Gastroesophageal sphincter (tissue), 4 donors: ENCODE measurements around the gene HACD2. TPM values are rescaled to one million over a fixed set of nuclear protein-coding genes. Genes with fewer than 3 reads are reported as not detected.
"Not testable (repeated sequence)": the region's sequence is repeated elsewhere in the genome, so short reads cannot be mapped to it uniquely, and the experiment has no call there.

Source experiments
- ATAC-seq: fragments of 150-250 bp; one replicate; pipeline ENCODE4 v1.9.1; 2016; ENCODE audit warnings: mild to moderate bottlenecking, moderate library complexity
- H3K27ac ChIP-seq, 4 donors: fragments of 200-600 bp; sonication (generic) in 3 of 4; 1 replicate in 3 of 4; 2 replicates in 1 of 4; pipeline ENCODE4 v1.5.1; 2016 to 2019
- H3K27me3 ChIP-seq: fragments of 200-600 bp; sonication (generic); one replicate; pipeline ENCODE4 v1.5.1; 2019
- H3K36me3 ChIP-seq, 2 donors: fragments of 200-600 bp; sonication (generic); one replicate each; pipeline ENCODE4 v1.5.1; 2019; ENCODE audit warnings: control low read depth in 1 of 2
- H3K4me1 ChIP-seq, 3 donors: fragments of 200-600 bp; sonication (generic); 1 replicate in 2 of 3; 2 replicates in 1 of 3; pipeline ENCODE4 v1.5.1; 2016 to 2019; ENCODE audit warnings: control low read depth in 2 of 3
- H3K4me3 ChIP-seq, 2 donors: fragments of 200-600 bp; sonication (generic); one replicate each; pipeline ENCODE4 v1.5.1; 2019; ENCODE audit warnings: mild to moderate bottlenecking in 1 of 2, moderate library complexity in 1 of 2
- H3K9me3 ChIP-seq, 3 donors: fragments of 200-600 bp; sonication (generic); one replicate each; pipeline ENCODE4 v1.5.1; 2017 to 2019; ENCODE audit warnings: control low read depth in 2 of 3
- CTCF ChIP-seq, 4 experiments: fragments of 200-600 bp in 2 of 4; fragments of 450-650 bp in 2 of 4; sonication (generic) in 1 of 4; IDR thresholded peaks; one replicate each; pipeline ENCODE4 v1.5.1; 2017 to 2019; ENCODE audit warnings: antibody characterized with exemption in 4 of 4, mild to moderate bottlenecking in 2 of 4, moderate library complexity in 2 of 4
- EP300 ChIP-seq: sonication (generic); formaldehyde crosslinking; IDR thresholded peaks from one replicate; pipeline ENCODE4 v1.6.1; 2017; ENCODE audit warnings: antibody characterized with exemption, mild to moderate bottlenecking
- POLR2A ChIP-seq, 2 donors: fragments of 450-650 bp; IDR thresholded peaks; one replicate each; pipeline ENCODE4 v1.6.1; 2017; ENCODE audit warnings: antibody characterized with exemption in 2 of 2, mild to moderate bottlenecking in 2 of 2, moderate library complexity in 1 of 2
- POLR2AphosphoS5 ChIP-seq: sonication (generic); formaldehyde crosslinking; IDR thresholded peaks from one replicate; pipeline ENCODE4 v1.6.1; 2017; ENCODE audit warnings: antibody characterized with exemption
- WGBS, 2 donors: methylation state at CpG; one replicate each; pipeline ENCODE4 v1.1.5; 2018; ENCODE audit warnings: low coverage in 1 of 2; 5-methylcytosine and 5-hydroxymethylcytosine counted together
- total RNA-seq, 4 donors: library from RNA; depleted of rRNA; stranded (reverse); fragments of >200 nt; gene quantifications; one replicate each; pipeline ENCODE4 v1.1.0, GENCODE V29; 2016

The HACD2 gene
- total RNA-seq, 4 donors from 2014 or later = 21.3 to 36.7 (median 28.1) TPM

- H3K4me3 ChIP-seq = no peak overlapping the region
- H3K27ac ChIP-seq = peak overlapping the region in 2 of 4 donors; percentile 31 to 43
- WGBS, 2 donors = 81 to 91% methylated on average over 4 to 5 of the region's 5 CpGs
- TF ChIP-seq CTCF (IDR thresholded peaks at IDR 0.05) = no peak
- TF ChIP-seq EP300 = no peak
- TF ChIP-seq POLR2AphosphoS5 = no peak
- no peak for TF ChIP-seq POLR2A (IDR thresholded peaks at IDR 0.05)
- H3K27me3 ChIP-seq = no peaks in the 10 kb centered on the region
- peaks cover 0 to 15% (median 6%) of the 10 kb centered on the region in 3 donors for H3K4me1 ChIP-seq
- peaks cover 0 to 4% of the 10 kb centered on the region in 2 donors for H3K36me3 ChIP-seq
- H3K9me3 ChIP-seq = no peaks in the 10 kb centered on the region
- ATAC-seq = no peak
These were observed 21.0 kb upstream of the HACD2 start for GRCh38 chr3:123605789-123606234.

- not testable (repeated sequence) for H3K27me3 ChIP-seq, H3K27ac ChIP-seq, H3K4me3 ChIP-seq, H3K36me3 ChIP-seq, ATAC-seq, H3K9me3 ChIP-seq
- H3K4me1 ChIP-seq = peaks cover 0 to 15% (median 6%) of the 10 kb centered on the region in 3 donors
- 0 to 100% methylated on average over 1 to 2 of the region's 2 CpGs for WGBS, 2 donors
These were observed 18.3 kb upstream of the HACD2 start for GRCh38 chr3:123603153-123603552.

DNA sequence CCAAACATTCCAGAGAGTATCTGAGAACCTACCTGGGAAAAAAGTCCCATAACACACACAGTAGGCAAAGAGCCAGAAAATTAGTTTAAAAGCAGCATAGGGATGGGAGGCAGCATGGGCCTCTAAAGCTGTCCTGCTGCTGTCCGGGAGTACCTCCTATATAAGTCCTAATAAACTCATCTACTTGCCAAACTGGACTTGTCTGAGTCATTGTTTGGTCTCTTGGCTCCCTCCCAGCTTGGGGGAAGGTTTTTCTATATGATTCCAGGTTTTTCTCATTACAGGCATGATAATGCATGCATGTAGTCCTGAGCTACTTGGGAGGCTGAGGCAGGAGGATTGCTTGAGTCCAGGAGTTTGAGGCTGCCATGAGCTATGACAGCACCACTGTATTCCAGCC lies 17.5 kb upstream of the HACD2 start:
- Histone ChIP-seq H3K9me3 (no peaks in the 10 kb centered on the region), H3K27ac (peak overlapping the region in 1 of 4 donors; percentile 20), H3K4me3 (no peak overlapping the region), H3K4me1 (peaks cover 0 to 15% (median 6%) of the 10 kb centered on the region in 3 donors), H3K36me3 (no peaks in the 10 kb centered on the region), H3K27me3 (no peaks in the 10 kb centered on the region)
- 0 to 63% methylated on average over 1 of the region's 1 CpG for WGBS, 2 donors
- no peak for ATAC-seq
- TF ChIP-seq CTCF (IDR thresholded peaks at IDR 0.05) = no peak
- TF ChIP-seq POLR2A (IDR thresholded peaks at IDR 0.05) = no peak
- TF ChIP-seq POLR2AphosphoS5 = no peak
- TF ChIP-seq EP300 = no peak

DNA sequence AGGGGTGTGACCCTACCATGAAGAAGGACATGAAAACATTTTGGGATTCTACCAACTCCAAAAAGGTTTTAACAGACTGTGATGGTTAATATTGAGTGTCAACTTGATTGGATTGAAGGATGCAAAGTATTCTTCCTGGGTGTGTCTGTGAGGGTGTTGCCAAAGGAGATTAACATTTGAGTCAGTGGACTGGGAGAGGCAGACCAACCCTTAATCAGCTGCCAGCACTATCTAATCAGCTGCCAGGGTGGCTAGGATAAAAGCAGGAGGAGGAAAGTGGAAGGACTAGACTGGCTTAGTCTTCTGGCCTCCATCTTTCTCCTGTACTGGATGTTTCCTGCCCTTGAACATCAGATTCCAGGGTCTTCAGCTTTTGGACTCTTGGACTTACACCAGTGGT lies 16.0 kb upstream of the HACD2 start:
- not testable (repeated sequence) for H3K27me3 ChIP-seq, H3K27ac ChIP-seq, H3K36me3 ChIP-seq, H3K9me3 ChIP-seq, H3K4me3 ChIP-seq, ATAC-seq
- peaks cover 0 to 15% (median 6%) of the 10 kb centered on the region in 3 donors for H3K4me1 ChIP-seq

GRCh38 chr3:123597561-123597960 lies 12.7 kb upstream of the HACD2 start:
- H3K27me3 ChIP-seq = no peaks in the 10 kb centered on the region
- no peak overlapping the region for H3K27ac ChIP-seq
- TF ChIP-seq POLR2A (IDR thresholded peaks at IDR 0.05) (no peak), CTCF (IDR thresholded peaks at IDR 0.05) (no peak), POLR2AphosphoS5 (no peak), EP300 (no peak)
- ATAC-seq = no peak
- WGBS, 2 donors = 89 to 90% methylated on average over 4 of the region's 4 CpGs
- H3K9me3 ChIP-seq = no peaks in the 10 kb centered on the region
- H3K4me3 ChIP-seq = no peak overlapping the region
- peaks cover 0 to 15% (median 6%) of the 10 kb centered on the region in 3 donors for H3K4me1 ChIP-seq
- H3K36me3 ChIP-seq = no peaks in the 10 kb centered on the region

DNA sequence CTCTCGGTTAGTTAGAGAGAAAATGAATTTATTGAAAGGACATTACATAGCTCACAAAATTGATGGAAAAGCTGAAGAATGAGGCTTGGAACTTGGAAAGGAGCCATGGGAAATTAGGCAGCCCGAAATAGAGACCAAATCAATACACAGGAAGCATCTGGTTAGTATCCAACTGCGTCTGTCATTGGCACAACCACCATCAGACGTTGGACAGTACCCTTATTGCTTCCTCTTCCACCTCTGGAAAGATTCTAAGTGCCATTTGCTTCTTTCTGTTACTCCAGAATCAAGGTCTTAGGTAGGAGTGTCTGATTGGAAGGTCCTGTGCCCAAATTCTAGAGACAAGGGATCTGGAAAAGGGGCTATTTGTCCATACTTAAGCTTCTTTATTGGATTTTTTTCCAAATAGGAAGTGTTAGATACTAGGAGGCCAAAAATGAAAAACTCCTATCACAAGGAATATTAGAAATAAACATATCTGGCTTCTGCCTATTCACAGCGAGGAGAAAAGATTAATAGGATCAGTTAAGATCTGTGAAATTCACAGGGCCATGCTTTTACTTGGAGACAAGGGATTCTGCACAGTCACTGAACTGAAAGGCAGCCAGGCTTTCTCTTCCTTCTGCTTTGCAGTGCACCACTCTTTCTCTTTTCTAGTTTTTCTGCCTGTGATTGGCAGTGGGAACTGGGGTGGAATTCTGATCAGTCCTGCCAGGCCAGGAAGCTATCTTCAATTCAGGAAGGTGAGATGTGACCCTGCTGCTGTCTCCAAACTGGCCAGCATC lies 10.7 kb upstream of the HACD2 start:
- no peak overlapping the region for H3K27ac ChIP-seq
- no peak for TF ChIP-seq EP300
- no peak for TF ChIP-seq POLR2A (IDR thresholded peaks at IDR 0.05)
- TF ChIP-seq POLR2AphosphoS5 = no peak
- TF ChIP-seq CTCF (IDR thresholded peaks at IDR 0.05) = no peak
- H3K27me3 ChIP-seq = no peaks in the 10 kb centered on the region
- 76 to 83% methylated on average over 5 of the region's 5 CpGs for WGBS, 2 donors
- peaks cover 0 to 4% of the 10 kb centered on the region in 2 donors for H3K36me3 ChIP-seq
- no peak overlapping the region for H3K4me3 ChIP-seq
- no peaks in the 10 kb centered on the region for H3K4me1 ChIP-seq
- ATAC-seq = no peak
- H3K9me3 ChIP-seq = no peaks in the 10 kb centered on the region
